Measurements from ENCODE around the gene ACOXL. TPM values are rescaled to one million over a fixed set of nuclear protein-coding genes. Genes with fewer than 3 reads are reported as not detected.

The ACOXL gene
- total and polyA plus RNA-seq, 2 donors (not counting 3 experiments of a cell fraction or from before 2014, with no cell fraction given), result not detected

GRCh38 chr2:110707386-110707965 is 24.9 kb upstream of the ACOXL start:
- ChIA-PET CTCF (interaction anchor here (1.6 kb wide), 1 partner anchor 48 kb away, joined by 9 read pairs; no protein-coding TSS in a partner anchor), POLR2A (no interaction called here)
- DNase-seq (ENCODE audit: low read depth, low spot score) (no peak), FAIRE-seq (no peak)
- H3K4me1 ChIP-seq (ENCODE audit: control insufficient read depth, extremely low read depth, insufficient read depth, low read length), result no peaks in the 10 kb centered on the region
- H3K9me3 ChIP-seq (replicated peaks; ENCODE audit: control insufficient read depth, insufficient read depth, low read length), result no peaks in the 10 kb centered on the region
- peaks cover 37 to 64% of the 10 kb centered on the region in 2 experiments for H3K27me3 ChIP-seq (ENCODE audit: control insufficient read depth in 2 of 2, insufficient read depth in 2 of 2, low read length in 2 of 2)
- no peaks in the 10 kb centered on the region for H4K20me1 ChIP-seq (replicated peaks; ENCODE audit: control insufficient read depth, extremely low read depth, insufficient read depth, low read length)
- H3K9ac ChIP-seq (replicated peaks; ENCODE audit: extremely low read depth, insufficient read depth, low read length), result no peak overlapping the region
- H3K9me1 ChIP-seq (replicated peaks; ENCODE audit: control insufficient read depth, extremely low read depth, insufficient read depth, low read length), result no peaks in the 10 kb centered on the region
- no peaks in the 10 kb centered on the region for H3K79me2 ChIP-seq (ENCODE audit: control insufficient read depth, insufficient read depth, low read length)
- no TSS peak for BruUV-seq (replicated peaks)
- H3K27ac ChIP-seq (ENCODE audit: insufficient read depth, low read depth, low read length), result no peak overlapping the region
- H2AFZ ChIP-seq (ENCODE audit: low read depth, low read length), result no peak overlapping the region
- no peak overlapping the region for H3K4me2 ChIP-seq (ENCODE audit: insufficient read depth, low read length)
- intact Hi-C loops (cut with micrococcal nuclease), result no loop called here
- TF ChIP-seq FOS (IDR thresholded peaks at IDR 0.05; ENCODE audit: borderline replicate concordance, insufficient read depth, low read length) (no peak), MYC (IDR thresholded peaks at IDR 0.05; ENCODE audit: low read depth, low read length) (no peak), GATA2 (IDR thresholded peaks at IDR 0.05; ENCODE audit: insufficient read depth, insufficient read length, low read depth, low read length) (no peak), JUN (IDR thresholded peaks at IDR 0.05; ENCODE audit: borderline replicate concordance, insufficient read depth, insufficient read length, low read depth) (no peak), CTCF (IDR thresholded peaks at IDR 0.05; ENCODE audit: extremely low read depth in 1 of 2, insufficient read depth in 1 of 2, low read depth in 1 of 2, low read length in 2 of 2) (no peak), POLR2AphosphoS5 (IDR thresholded peaks at IDR 0.05; ENCODE audit: insufficient read depth, low read depth, low read length) (no peak), EZH2 (IDR thresholded peaks at IDR 0.05; ENCODE audit: borderline replicate concordance, low read depth, low read length, severe bottlenecking) (no peak), POLR2A (IDR thresholded peaks at IDR 0.05; ENCODE audit: low read depth, low read length) (no peak), MAX (IDR thresholded peaks at IDR 0.05; ENCODE audit: insufficient read depth, insufficient read length) (no peak)
- no peak overlapping the region for H3K4me3 ChIP-seq (replicated peaks in 1 of 3; ENCODE audit: insufficient read depth in 1 of 3, low read depth in 1 of 3, low read length in 3 of 3)
- H3K36me3 ChIP-seq (ENCODE audit: control insufficient read depth in 2 of 2, extremely low read depth in 1 of 2, insufficient read depth in 2 of 2, low read length in 2 of 2), result no peaks in the 10 kb centered on the region
- dilution Hi-C loops (cut with MboI; ENCODE audit: extremely low pct_ligation_motif_present, low sequenced_read_pairs), result no loop called here
